ENCODE results near the gene DDX59.

Gene DDX59

DNA sequence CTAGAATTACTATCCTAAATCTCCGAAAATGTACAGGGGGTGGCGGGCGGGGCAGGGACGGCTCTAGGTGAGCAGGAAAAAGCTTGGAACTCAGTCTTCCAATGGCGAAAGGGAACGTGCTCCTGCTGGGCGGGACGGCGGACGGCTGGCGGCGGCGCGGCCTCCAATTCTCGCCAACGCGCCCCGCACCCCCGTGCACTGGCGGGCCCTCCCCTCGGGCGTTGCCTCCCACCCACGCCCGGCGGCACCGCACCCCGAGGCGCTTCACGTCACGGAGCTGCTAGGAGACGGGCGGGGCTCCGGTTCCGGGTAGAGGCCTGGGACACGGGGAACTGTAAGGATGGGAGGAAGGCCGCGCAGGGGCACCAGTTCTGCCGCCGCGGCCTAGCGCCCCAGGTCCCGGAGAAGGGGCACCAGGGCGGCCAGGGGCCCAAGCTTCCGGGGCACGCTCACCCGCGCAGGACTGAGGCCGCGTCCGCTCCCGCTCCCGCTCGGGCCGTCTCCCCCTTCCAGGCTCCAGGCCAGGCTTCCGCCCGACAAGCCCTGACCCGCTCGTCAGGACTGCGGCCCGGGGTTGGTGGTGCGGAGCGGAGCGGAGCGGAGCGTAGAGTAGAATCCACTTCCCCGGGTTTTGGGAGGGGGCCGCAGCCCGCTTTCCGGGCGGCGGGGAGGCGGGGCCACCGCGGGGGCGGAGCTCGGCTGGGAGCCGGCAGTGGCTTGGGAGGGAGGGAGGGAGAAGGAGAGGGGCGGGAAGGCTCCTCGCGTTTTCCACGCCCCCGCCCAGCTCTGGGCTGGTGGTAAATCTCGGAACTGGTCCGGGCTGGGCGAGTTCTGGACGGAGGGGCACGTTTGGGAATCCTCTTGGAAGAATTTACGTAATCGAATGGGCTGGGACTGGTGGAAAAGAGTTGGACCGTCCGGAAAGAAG, at the start of gene DDX59:
Gene DDX59 (minus strand): TSS at position 594 of the 928 bp plus-strand sequence. CDS start 3,167 bp downstream, outside the sequence.
- peak; percentile 75 to 85 for DNase-seq (ENCODE audit: low read depth in 1 of 2, low spot score in 1 of 2)

GRCh38 chr1:200714504-200715187, 44.9 kb upstream of the DDX59 start:
- DNase-seq (ENCODE audit: low read depth in 1 of 2, low spot score in 1 of 2): no peak

DNA sequence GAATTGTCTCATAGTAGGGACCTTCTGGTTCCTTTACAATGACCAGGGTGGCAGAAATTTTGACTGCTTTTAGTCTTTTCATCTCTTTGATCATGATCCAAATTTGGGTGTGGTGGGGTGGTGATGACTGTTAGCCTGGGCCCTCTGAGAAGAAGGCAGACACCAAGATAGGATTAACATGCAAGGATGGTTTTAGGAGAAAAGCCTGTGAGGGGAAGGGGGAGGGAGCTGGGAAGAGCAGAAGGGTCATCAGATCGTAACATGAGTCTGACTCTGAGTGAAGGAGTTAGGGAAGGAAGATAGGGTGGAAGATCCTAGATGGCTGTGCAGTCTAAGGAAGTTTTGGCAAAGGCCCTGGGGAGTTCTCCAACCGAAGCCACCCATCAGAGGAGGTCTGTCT, 40.5 kb upstream of the DDX59 start:
- DNase-seq (ENCODE audit: low read depth in 1 of 2, low spot score in 1 of 2): no peak

- no peak for DNase-seq (ENCODE audit: low read depth in 1 of 2, low spot score in 1 of 2)
Measured at GRCh38 chr1:200708769-200709168, 39.1 kb upstream of the DDX59 start.

DNA sequence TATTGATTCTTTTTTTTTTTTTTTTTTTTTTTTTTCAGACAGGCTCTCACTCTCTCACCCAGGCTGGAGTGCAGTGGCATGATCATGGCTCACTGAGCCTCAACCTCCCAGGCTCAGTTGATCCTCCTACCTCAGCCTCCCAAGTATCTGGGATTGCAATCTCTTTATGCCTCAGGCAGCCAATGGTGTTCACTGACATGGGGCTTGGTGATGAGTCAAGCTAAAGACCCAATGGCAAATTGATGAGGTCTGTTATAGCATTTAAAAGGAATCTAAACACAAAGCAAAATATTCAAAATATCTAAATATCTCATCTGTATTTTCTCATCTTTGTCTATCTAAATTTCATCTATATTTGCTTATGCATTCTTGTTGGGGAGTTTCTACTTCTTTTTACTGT, 38.5 kb upstream of the DDX59 start:
- no peak for DNase-seq (ENCODE audit: low read depth in 1 of 2, low spot score in 1 of 2)

DNA sequence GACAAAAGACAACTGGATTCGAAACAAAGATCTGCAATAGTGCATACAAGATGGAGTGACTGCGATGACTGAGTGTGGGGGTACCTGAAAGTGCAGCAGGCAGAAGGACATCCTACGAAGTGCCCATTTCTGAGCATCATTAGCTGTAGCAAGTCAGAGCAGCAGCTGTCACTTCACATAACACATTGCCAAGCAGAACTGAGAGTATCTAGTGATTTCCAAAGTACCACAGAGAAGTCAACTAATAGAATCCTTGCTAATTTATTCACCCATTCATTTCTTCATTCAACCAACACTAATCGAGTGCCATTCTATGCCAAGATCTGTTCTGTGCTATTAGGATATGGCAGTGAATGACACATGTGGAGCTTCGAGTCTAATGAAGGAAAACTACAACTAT, 37.4 kb upstream of the DDX59 start:
- no peak for DNase-seq (ENCODE audit: low read depth in 1 of 2, low spot score in 1 of 2)

DNA sequence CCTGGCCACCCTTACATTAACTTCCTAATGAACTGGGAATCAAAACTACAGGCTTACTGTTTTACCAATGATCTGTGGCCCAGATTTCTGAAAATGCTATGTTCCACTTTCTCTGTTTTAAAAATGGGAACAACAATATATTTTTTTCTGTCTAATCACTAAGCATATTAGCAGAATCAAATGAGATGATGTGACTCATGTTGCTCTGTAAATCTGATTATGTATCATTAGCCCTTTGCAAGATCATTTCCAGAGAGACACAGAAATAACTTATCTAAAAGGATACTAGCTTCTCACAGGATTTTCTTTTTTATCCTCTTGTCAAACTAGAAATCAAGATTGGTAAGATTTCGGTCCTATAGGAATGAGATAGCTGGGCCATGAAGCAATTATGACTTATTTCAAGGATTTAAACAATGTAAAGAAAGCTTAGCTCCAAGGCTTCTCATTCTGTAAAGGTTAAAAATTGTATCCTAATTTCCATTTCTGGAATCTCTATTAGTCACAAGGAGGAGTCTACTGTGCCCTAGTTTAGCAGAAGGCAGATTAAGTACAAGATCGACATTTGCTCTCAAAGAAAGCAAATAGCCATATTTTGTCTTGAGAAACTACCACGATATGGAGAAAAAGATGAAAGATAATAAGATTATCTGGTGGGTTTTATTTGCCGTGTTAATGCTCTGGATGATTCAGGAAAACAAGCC, 36.6 kb upstream of the DDX59 start:
- no peak for DNase-seq (ENCODE audit: low read depth in 1 of 2, low spot score in 1 of 2)

DNA sequence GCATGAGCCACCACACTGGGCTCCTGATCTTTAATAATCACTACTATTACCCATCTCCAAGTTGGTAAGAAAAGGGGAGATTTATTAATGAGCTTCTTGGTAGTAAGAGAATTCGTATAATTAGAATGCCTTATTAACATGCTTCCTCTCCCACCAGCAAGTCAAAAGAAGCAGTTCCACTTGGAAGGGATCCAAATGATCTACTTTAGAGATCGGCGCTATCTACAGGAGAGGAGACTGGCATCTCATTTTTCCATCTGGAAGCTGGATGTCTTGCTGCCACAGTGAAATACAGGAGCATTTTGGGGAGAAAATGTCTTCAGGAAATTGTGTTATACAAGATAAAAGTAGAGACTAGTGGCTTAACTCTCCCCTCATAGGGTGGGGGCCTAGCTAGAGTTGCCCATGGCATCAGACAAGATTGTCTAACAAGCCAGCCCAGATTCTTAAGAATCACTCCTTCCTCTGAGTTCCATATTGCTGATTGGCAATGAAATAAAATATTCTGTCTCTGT, 35.3 kb upstream of the DDX59 start:
- no peak for DNase-seq (ENCODE audit: low read depth in 1 of 2, low spot score in 1 of 2)

DNA sequence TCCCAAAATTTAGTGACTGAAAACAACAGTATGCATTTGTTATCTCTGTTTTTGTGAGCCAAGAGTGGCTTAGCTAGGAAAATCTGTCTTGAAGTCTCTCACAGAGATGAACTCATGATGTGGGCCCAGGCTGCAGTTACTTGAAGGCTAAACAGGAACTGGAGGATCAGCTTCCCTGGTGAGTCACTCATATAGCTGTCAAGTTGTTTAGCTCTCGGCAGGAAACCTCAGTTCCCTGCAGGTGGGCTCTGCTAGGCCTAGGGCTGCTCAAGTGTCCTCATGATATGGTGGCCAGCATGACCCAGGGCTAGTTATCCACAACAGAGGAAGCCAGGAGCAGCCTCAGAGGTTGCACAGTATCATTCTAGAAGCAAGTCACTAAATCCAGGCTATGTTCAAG, 30.2 kb upstream of the DDX59 start:
- no peak for DNase-seq (ENCODE audit: low read depth in 1 of 2, low spot score in 1 of 2)

DNA sequence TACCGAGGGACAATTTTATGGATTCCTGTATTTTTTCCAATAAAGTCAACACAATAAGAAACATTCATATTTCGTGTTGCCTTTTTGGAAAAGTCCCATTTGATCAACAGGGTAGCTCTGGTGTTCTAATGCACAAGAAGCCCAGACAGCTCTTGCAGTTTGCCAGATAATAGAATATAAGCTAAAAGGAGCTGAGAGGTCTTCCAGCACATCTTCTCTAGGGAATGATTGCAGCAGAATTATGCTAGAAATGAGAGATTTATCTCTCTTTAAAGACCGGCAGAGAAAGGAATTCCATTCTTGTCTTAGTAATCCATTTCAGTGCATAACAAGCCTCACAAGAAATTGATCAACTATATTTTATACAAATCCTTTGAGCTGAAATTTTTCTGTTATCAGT, 25.0 kb upstream of the DDX59 start:
- no peak for DNase-seq (ENCODE audit: low read depth in 1 of 2, low spot score in 1 of 2)

- DNase-seq (ENCODE audit: low read depth in 1 of 2, low spot score in 1 of 2): no peak
Measured at GRCh38 chr1:200693327-200693726, 23.6 kb upstream of the DDX59 start.

- no peak for DNase-seq (ENCODE audit: low read depth in 1 of 2, low spot score in 1 of 2)
Measured at GRCh38 chr1:200692316-200692715, 22.6 kb upstream of the DDX59 start.

GRCh38 chr1:200686620-200687019, 16.9 kb upstream of the DDX59 start:
- no peak for DNase-seq (ENCODE audit: low read depth in 1 of 2, low spot score in 1 of 2)

DNA sequence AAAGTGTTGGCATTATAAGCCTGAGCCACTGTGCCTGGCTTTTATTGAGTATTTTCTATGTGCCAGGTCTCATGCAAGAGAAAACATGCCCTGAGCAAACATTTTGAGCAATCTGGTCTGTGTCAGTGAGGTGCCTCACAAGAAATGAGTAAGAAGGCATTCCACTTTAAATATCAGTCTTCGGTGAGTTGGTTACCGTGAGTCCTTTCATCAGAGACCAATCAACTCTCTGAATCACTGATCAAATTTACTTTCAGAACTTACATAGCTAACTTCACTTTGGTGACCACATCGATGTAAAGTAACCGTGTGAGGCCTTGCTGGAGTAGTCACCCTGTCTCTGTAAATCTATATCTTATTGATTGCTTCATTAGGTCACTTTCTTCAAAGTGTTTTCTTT, 14.3 kb upstream of the DDX59 start:
- DNase-seq (ENCODE audit: low read depth in 1 of 2, low spot score in 1 of 2): no peak

- no peak for DNase-seq (ENCODE audit: low read depth in 1 of 2, low spot score in 1 of 2)
Measured at GRCh38 chr1:200683298-200683697, 13.6 kb upstream of the DDX59 start.

DNA sequence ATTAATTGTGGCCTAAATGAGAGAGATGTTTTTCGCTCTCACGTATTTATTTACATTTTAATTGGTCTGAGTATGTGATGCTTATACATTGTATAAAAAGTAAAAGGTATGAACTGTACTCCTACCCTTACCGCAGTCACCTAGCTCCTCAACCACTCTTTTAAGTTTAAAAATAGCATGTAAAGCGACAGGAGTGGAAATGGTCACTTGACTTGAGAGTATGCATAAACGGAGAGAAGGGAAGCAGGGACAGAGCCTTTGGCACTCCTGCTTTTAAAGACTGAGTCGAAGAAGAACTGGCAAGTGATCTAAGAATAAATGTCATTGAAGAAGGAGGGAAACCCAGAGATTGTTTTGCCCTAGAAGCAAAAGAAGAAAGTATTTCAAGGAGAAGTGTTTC, 11.5 kb upstream of the DDX59 start:
- DNase-seq (ENCODE audit: low read depth in 1 of 2, low spot score in 1 of 2): no peak

- no peak for DNase-seq (ENCODE audit: low read depth in 1 of 2, low spot score in 1 of 2)
Measured at GRCh38 chr1:200676829-200677228, 7.1 kb upstream of the DDX59 start.

GRCh38 chr1:200675588-200675852, 5.8 kb upstream of the DDX59 start:
- DNase-seq (ENCODE audit: low read depth in 1 of 2, low spot score in 1 of 2): no peak

GRCh38 chr1:200674838-200675587, 5.3 kb upstream of the DDX59 start:
- DNase-seq (ENCODE audit: low read depth in 1 of 2, low spot score in 1 of 2): no peak

DNA sequence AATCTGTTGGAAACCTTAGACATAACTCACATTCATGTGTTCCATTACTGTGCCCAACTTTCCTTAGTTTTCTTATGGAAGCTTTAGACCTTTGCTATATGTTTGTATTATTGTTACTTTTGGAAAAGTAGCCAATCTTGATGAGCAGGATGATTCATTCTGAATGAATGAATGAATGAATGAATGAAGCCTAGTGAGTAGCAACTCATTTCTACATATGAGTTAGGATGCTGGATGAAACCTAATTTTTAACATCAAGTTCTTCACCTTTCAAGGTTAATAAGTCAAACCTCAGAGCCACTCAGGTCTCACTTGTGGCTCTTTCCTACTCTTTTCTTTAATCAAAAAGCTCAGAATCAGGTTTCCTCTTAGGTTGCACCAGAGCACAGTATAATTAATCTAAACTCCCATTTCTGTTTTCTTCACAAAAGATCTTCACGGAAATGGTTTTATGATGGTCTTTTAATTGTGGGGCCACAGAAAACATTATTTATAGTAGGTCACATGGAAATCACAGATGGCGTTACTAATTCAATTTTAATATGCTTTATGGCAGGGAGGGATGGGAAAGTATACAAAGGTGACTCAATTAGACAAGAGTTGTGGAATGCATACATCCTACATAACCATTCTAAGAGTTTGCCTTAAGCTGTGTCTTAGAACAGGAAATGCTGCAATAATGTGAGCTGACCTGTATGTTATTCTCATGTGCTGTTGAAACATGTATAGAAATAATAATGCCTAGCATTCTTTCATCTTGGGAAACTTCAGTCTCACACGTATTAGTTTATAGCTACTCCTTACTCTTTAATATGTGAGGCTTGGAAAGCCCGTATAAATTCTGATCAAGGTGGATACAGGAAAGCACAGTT, 4.5 kb upstream of the DDX59 start:
- DNase-seq (ENCODE audit: low read depth in 1 of 2, low spot score in 1 of 2): no peak

Measured in activated T-helper 1 cell treated with anti-CD3 and anti-CD28 coated beads, Interleukin-2, amount 50 U/mL, for 16 hours (primary cell).